Loucy (cell line): ENCODE measurements around the gene PYROXD2.

Experiments
- H2AFZ ChIP-seq: fragments of 200-600 bp; sonication (generic); 2 replicates; pipeline ENCODE4 v1.6.0; 2016; ENCODE audit warnings: antibody characterized with exemption, mild to moderate bottlenecking, low read length, moderate library complexity
- H3F3A ChIP-seq: fragments of 200-600 bp; 2 replicates; pipeline ENCODE4 v1.6.0; 2016; ENCODE audit warnings: antibody characterized with exemption, low read depth, mild to moderate bottlenecking
- H3K27me3 ChIP-seq: fragments of 200-600 bp; sonication (generic); 2 replicates; pipeline ENCODE4 v1.6.1; 2014; ENCODE audit warnings: low read length, mild to moderate bottlenecking; ENCODE audit not compliant: insufficient read depth, poor library complexity, severe bottlenecking
- H3K36me3 ChIP-seq: fragments of 200-600 bp; sonication (generic); 2 replicates; pipeline ENCODE4 v1.6.1; 2016; ENCODE audit warnings: low read length; ENCODE audit not compliant: insufficient read depth
- H3K4me1 ChIP-seq: fragments of 200-600 bp; sonication (generic); 2 replicates; pipeline ENCODE4 v1.5.1; 2014; ENCODE audit warnings: low read length, mild to moderate bottlenecking; ENCODE audit not compliant: insufficient read depth, poor library complexity, severe bottlenecking
- H3K4me2 ChIP-seq: fragments of 200-600 bp; sonication (generic); 2 replicates; pipeline ENCODE4 v1.6.0; 2014; ENCODE audit warnings: antibody characterized with exemption, low read length, low read depth, mild to moderate bottlenecking; ENCODE audit not compliant: poor library complexity, severe bottlenecking
- H3K4me3 ChIP-seq: fragments of 200-600 bp; sonication (generic); 2 replicates; pipeline ENCODE4 v1.5.1; 2014; ENCODE audit warnings: low read length, mild to moderate bottlenecking, mixed read lengths; ENCODE audit not compliant: poor library complexity, severe bottlenecking
- H3K79me2 ChIP-seq: fragments of 200-600 bp; sonication (generic); 2 replicates; pipeline ENCODE4 v1.6.1; 2014; ENCODE audit warnings: low read length; ENCODE audit not compliant: insufficient read depth
- H3K9ac ChIP-seq: fragments of 200-600 bp; sonication (generic); 2 replicates; pipeline ENCODE4 v1.6.0; 2014; ENCODE audit warnings: mild to moderate bottlenecking, low read depth, low read length, moderate library complexity; ENCODE audit not compliant: poor library complexity, severe bottlenecking
- H3K9me2 ChIP-seq: fragments of 200-600 bp; sonication (generic); replicated peaks from 2 replicates; pipeline ENCODE4 v1.6.1; 2016; ENCODE audit warnings: low read depth, low read length, mixed read lengths
- H3K9me3 ChIP-seq: fragments of 200-600 bp; sonication (generic); 2 replicates; pipeline ENCODE4 v1.6.1; 2014; ENCODE audit warnings: mild to moderate bottlenecking, antibody characterized with exemption, low read length, low read depth; ENCODE audit not compliant: insufficient read depth
- H4K20me1 ChIP-seq: fragments of 200-600 bp; sonication (generic); 2 replicates; pipeline ENCODE4 v1.6.0; 2014; ENCODE audit warnings: antibody characterized with exemption, low read length, mild to moderate bottlenecking; ENCODE audit not compliant: insufficient read depth, poor library complexity, severe bottlenecking
- EZH2phosphoT487 ChIP-seq: fragments of 200-600 bp; IDR thresholded peaks from 2 replicates; pipeline ENCODE4 v1.6.1; 2018; ENCODE audit warnings: antibody characterized with exemption, mild to moderate bottlenecking, moderate library complexity, borderline replicate concordance
- TF ChIP-seq, protein P1 (sequence below): fragments of 200-600 bp; sonication (generic); conservative IDR thresholded peaks from 2 replicates; pipeline ENCODE4 v1.5.1; 2014; ENCODE audit warnings: mild to moderate bottlenecking, antibody characterized with exemption, low read length

PYROXD2 gene

DNA sequence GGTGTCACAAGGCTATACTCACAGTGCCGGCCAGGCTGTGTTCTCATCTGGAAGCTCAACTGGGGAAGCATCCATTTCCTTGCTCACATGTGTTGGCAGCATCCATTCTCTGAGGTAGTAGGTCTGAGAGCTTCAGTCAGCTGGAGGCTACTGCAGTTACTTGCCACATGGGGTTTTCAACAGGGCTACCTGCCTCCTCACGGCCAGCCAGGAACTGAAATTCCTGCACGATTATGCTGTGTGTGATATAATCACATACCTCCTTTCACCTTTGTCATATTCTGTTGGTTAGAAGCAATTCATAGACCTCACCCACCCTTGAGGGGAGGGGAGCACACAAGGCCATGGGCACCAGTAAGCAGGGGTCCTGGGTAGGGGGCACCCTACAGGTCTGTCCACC lies 37.4 kb downstream of the PYROXD2 start:
- TF ChIP-seq, protein P1, sequence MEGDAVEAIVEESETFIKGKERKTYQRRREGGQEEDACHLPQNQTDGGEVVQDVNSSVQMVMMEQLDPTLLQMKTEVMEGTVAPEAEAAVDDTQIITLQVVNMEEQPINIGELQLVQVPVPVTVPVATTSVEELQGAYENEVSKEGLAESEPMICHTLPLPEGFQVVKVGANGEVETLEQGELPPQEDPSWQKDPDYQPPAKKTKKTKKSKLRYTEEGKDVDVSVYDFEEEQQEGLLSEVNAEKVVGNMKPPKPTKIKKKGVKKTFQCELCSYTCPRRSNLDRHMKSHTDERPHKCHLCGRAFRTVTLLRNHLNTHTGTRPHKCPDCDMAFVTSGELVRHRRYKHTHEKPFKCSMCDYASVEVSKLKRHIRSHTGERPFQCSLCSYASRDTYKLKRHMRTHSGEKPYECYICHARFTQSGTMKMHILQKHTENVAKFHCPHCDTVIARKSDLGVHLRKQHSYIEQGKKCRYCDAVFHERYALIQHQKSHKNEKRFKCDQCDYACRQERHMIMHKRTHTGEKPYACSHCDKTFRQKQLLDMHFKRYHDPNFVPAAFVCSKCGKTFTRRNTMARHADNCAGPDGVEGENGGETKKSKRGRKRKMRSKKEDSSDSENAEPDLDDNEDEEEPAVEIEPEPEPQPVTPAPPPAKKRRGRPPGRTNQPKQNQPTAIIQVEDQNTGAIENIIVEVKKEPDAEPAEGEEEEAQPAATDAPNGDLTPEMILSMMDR = no peak
- TF ChIP-seq EZH2phosphoT487 = no peak
- no peaks in the 10 kb centered on the region for H3K9me2 ChIP-seq
- no peaks in the 10 kb centered on the region for H3K27me3 ChIP-seq
- no peak overlapping the region for H3K4me3 ChIP-seq
- no peaks in the 10 kb centered on the region for H3K36me3 ChIP-seq
- H3K4me1 ChIP-seq = no peaks in the 10 kb centered on the region
- H3K9ac ChIP-seq = no peak overlapping the region
- no peak overlapping the region for H2AFZ ChIP-seq
- H4K20me1 ChIP-seq = no peaks in the 10 kb centered on the region
- H3K4me2 ChIP-seq = no peak overlapping the region
- H3K9me3 ChIP-seq = no peaks in the 10 kb centered on the region
- no peaks in the 10 kb centered on the region for H3K79me2 ChIP-seq
- no peaks in the 10 kb centered on the region for H3F3A ChIP-seq

DNA sequence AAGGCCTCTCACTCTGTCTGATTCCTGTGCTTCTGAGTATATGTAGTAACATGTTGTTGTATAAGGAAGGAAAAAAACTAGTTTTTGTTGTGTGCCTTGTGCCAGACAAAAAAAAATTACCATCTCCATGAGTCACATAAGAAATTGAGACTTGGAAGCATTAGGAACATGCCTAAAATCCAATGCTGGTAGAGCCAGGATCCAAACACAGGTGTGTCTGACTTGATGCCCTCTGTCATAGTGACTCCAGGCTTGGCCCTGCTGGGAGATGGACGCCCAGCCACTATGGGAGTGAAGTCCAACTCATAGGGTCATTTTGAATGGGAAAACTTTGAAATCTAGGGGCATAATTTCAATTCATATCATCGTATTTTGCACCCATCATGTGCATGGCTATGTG lies 38.0 kb downstream of the PYROXD2 start:
- no peak overlapping the region for H3K4me3 ChIP-seq
- no peak for TF ChIP-seq EZH2phosphoT487
- no peaks in the 10 kb centered on the region for H3F3A ChIP-seq
- no peak overlapping the region for H2AFZ ChIP-seq
- H3K27me3 ChIP-seq = no peaks in the 10 kb centered on the region
- H3K4me1 ChIP-seq = no peaks in the 10 kb centered on the region
- no peak overlapping the region for H3K9ac ChIP-seq
- no peaks in the 10 kb centered on the region for H3K9me2 ChIP-seq
- H3K9me3 ChIP-seq = no peaks in the 10 kb centered on the region
- no peaks in the 10 kb centered on the region for H3K79me2 ChIP-seq
- H4K20me1 ChIP-seq = no peaks in the 10 kb centered on the region
- no peaks in the 10 kb centered on the region for H3K36me3 ChIP-seq
- no peak overlapping the region for H3K4me2 ChIP-seq

DNA sequence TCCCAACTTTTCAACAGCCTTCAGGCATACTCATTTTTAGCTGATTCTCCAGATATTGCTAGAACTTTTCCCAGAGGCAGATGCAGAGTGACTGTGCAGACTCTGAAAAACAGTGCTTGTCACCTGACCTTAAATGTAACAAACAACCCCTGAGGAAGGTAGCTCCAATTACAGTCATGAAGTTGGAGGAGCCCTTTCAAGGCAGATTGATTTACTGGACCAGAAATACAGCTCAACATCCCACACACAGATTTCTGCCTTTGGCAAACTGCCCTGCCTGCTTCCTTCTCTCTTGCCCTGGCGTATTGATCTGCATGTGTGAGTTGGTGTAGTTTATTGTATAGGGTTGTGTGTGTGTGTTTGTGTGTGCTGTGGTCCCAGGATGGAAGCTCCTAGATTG lies 38.5 kb downstream of the PYROXD2 start:
- no peaks in the 10 kb centered on the region for H3K4me1 ChIP-seq
- H3K4me2 ChIP-seq = no peak overlapping the region
- no peaks in the 10 kb centered on the region for H3K27me3 ChIP-seq
- no peaks in the 10 kb centered on the region for H4K20me1 ChIP-seq
- no peaks in the 10 kb centered on the region for H3K79me2 ChIP-seq
- H3K36me3 ChIP-seq = no peaks in the 10 kb centered on the region
- H3K9ac ChIP-seq = no peak overlapping the region
- TF ChIP-seq EZH2phosphoT487 = no peak
- TF ChIP-seq, protein P1 = no peak
- no peak overlapping the region for H2AFZ ChIP-seq
- H3K9me2 ChIP-seq = no peaks in the 10 kb centered on the region
- H3K4me3 ChIP-seq = no peak overlapping the region
- no peaks in the 10 kb centered on the region for H3F3A ChIP-seq
- H3K9me3 ChIP-seq = no peaks in the 10 kb centered on the region

DNA sequence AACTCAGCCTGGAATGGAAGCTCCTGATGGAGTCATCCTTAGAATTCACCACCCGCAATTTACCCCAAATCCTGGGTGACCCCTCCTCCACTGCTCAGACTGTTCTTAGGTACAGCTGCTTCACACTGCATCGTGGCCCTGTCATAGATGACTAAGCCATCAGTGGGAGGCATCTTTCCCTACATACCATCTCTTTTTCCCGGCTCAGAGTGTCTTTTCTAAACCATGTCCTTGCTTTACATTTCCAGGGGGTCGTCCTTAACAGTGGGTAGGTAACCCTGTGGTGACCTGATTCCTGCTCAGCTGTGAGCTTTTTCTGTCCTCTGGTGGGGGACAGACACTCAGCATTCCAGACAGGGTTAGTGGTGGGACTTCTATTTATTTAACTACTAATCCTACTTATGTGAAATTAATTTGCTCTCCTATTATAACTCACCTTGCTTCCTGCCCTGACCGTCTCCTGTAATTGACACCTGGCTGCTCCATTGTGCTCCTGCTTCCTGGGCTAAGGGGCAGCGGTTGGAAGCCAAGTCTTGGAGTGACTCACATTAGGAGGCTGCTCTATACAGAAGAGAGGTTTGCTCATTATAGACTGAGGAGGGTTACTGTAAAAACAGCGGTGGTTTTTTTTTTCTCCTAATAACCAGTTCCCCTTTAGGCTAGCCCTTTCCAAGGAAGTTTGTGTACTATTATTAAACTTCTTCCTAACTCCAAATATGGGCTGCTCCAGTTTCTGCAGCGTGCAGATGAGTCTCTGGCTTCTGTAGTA lies 40.6 kb downstream of the PYROXD2 start:
- Histone ChIP-seq H3K4me2 (no peak overlapping the region), H2AFZ (no peak overlapping the region), H3K79me2 (no peaks in the 10 kb centered on the region), H3K4me1 (no peaks in the 10 kb centered on the region), H3K9ac (no peak overlapping the region), H4K20me1 (no peaks in the 10 kb centered on the region), H3K4me3 (no peak overlapping the region), H3K27me3 (no peaks in the 10 kb centered on the region), H3K9me2 (no peaks in the 10 kb centered on the region), H3K9me3 (no peaks in the 10 kb centered on the region), H3F3A (no peaks in the 10 kb centered on the region), H3K36me3 (no peaks in the 10 kb centered on the region)
- TF ChIP-seq EZH2phosphoT487 = no peak
- TF ChIP-seq, protein P1 = no peak
